Rectal smooth muscle tissue (tissue), 1 donor: ENCODE measurements around the gene SLC41A2.
"Not testable (repeated sequence)": the region's sequence is repeated elsewhere in the genome, so short reads cannot be mapped to it uniquely, and the experiment has no call there.

Experiments
- H3K27ac ChIP-seq: one replicate; pipeline ENCODE4 v1.7.0; 2013; ENCODE audit warnings: low read depth, low read length, inconsistent platforms
- H3K27me3 ChIP-seq: one replicate; pipeline ENCODE4 v1.7.0; 2013; ENCODE audit warnings: low read length; ENCODE audit not compliant: control insufficient read depth, insufficient read depth
- H3K36me3 ChIP-seq: one replicate; pipeline ENCODE4 v1.7.0; 2013; ENCODE audit warnings: low read length; ENCODE audit not compliant: control insufficient read depth, insufficient read depth
- H3K4me1 ChIP-seq: one replicate; pipeline ENCODE4 v1.7.0; 2013; ENCODE audit warnings: low read length; ENCODE audit not compliant: control insufficient read depth, insufficient read depth
- H3K4me3 ChIP-seq: one replicate; pipeline ENCODE4 v1.7.0; 2013; ENCODE audit warnings: low read length
- H3K9ac ChIP-seq: one replicate; pipeline ENCODE4 v1.7.0; 2013; ENCODE audit warnings: low read length

Gene SLC41A2

DNA sequence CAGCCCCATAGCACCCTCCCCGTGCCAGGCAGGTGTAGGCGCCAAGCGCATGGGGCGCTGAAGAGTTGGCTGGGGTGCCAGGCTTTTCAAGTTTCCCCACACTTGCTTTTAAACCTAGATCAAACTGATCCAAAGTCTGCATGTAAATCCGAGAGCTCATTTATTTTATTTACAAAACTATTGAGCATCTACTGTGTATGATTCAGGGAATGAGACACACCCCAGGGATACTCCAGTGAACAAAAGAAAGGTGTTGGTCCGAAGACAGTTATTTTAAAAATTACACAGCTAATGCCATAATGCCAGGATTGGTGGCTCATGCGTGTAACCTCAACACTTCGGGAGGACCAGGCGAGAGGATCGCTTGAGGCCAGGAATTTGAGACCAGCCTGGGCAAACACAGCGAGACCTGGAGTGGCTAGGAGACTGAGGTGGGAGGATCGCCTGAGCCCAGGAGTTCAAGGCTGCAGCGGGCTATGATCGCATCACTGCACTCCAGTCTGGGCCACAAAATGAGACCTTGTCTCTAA, 780 bp upstream of the SLC41A2 start:
- no peaks in the 10 kb centered on the region for H3K27me3 ChIP-seq
- peak overlapping the region; percentile 91 for H3K4me3 ChIP-seq
- H3K27ac ChIP-seq, result peak overlapping the region; percentile 66
- no peaks in the 10 kb centered on the region for H3K4me1 ChIP-seq
- peak overlapping the region; percentile 70 for H3K9ac ChIP-seq
- no peaks in the 10 kb centered on the region for H3K36me3 ChIP-seq

DNA sequence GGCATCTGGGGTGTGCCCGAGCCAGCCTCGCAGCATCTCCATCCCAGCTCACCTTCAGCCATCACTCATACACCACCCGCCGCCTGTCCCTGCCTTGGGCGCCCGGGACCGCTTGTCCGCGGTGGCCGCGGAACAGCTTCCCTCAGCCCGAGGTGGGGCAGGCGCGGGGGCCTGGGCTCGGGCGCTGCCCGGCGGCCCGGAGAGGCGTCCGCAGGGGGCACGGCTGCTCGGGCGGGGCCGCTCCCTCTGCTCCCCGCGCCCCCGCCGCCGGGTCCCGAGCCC, 430 bp downstream of the SLC41A2 start:
- Histone ChIP-seq H3K27me3 (no peaks in the 10 kb centered on the region), H3K4me1 (no peaks in the 10 kb centered on the region), H3K9ac (peak overlapping the region; percentile 75), H3K27ac (peak overlapping the region; percentile 75), H3K4me3 (peak overlapping the region; percentile 90), H3K36me3 (no peaks in the 10 kb centered on the region)

DNA sequence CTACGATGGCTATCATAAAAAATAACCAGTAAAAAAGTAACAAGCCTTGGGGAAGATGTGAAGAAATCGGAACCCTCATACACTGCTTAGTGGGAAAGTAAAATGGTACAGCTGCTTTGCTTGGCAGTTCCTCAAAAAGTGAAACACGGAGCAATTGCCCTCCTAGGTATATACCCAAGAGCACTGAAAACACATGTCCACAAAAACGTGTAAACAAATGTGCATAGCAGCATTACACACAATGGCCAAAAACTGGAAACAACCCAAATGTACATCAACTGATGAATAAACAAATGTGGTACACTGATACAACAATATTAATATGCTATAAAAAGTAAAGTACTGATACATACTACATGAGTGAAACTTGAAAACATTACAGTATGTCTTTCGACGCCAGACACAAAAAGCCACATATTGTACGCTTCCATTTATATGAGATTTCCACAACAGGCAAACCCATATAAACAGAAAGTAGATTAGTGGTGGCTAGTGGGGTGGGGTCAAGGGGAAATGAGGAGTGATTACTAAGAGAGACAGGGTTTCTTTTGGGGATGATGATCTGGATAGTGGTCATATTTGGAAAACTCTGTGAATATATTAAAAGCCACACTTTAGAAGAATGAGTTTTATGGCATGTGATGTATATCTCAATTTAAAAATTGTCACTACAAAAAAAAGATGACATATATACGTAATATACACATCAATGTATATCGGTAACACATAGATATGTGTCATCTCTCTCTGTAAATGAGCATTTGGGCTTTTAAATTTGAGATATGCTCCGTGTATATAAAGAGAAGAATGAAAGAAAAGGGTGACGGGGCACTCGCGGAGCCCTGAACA, 996 bp downstream of the SLC41A2 start:
- Histone ChIP-seq H3K4me1 (no peaks in the 10 kb centered on the region), H3K36me3 (no peaks in the 10 kb centered on the region), H3K27me3 (no peaks in the 10 kb centered on the region), H3K27ac (no peak overlapping the region), H3K9ac (no peak overlapping the region), H3K4me3 (peak overlapping the region; percentile 90)

DNA sequence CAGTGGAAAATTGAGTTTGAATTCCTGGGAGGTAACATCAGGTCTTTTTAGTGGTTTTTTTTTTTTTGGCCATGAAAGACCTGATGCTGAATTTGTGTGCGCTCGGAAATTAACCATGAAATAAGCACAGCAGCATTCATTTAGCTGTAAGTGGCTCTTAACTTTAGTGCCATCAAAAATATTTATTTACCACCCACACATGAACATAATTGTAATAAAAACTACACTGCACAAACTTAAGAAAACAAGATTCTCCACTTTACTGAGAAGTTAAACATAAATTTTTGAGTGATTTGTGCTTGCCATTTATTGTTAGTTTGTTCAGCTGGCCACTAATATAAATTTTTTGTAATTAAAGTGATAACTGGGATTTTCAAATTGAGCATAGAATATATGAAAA, 2.4 kb downstream of the SLC41A2 start:
- no peak overlapping the region for H3K27ac ChIP-seq
- no peaks in the 10 kb centered on the region for H3K27me3 ChIP-seq
- no peak overlapping the region for H3K9ac ChIP-seq
- no peaks in the 10 kb centered on the region for H3K36me3 ChIP-seq
- H3K4me3 ChIP-seq, result no peak overlapping the region
- no peaks in the 10 kb centered on the region for H3K4me1 ChIP-seq

DNA sequence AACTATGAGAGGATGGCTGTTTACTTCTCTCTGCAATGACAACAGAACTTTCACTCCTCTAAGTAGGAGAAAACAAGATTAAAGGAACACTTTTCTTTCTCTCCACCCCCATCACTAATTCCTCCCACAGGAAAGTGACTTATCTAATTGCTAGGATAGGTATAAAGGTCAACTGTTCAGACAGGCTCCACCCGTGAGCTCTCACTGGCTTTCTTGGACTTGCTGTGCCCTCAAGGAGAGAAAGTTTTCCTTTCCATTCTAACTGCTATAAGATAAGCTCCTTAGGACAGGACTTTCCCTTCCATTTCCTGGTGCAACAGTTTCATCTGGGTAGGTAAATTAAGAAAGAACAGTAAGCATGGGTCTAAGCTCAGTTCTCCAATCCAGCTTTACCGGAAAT, 4.8 kb downstream of the SLC41A2 start:
- Histone ChIP-seq H3K36me3 (no peaks in the 10 kb centered on the region), H3K9ac (no peak overlapping the region), H3K4me1 (no peaks in the 10 kb centered on the region), H3K4me3 (no peak overlapping the region), H3K27me3 (no peaks in the 10 kb centered on the region), H3K27ac (no peak overlapping the region)

DNA sequence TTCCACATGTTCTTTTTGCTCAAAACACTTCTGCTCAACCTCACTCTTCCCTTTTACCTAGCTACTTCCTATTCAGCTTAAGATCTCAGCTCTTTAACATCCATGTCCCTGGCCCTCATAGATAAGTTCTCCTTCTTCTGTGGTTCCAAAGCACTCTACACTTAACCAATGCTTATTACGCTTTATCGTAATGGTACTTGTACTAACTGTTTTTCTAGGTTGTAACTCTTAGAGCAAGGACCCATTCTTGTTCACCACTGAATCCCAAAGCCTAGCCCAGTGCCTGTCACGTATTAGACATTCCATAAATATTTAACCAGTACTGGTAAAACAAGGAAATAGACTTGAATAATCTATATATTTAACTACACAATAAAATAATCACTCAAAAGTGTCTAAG, 5.3 kb downstream of the SLC41A2 start:
- H3K4me1 ChIP-seq, result no peaks in the 10 kb centered on the region

DNA sequence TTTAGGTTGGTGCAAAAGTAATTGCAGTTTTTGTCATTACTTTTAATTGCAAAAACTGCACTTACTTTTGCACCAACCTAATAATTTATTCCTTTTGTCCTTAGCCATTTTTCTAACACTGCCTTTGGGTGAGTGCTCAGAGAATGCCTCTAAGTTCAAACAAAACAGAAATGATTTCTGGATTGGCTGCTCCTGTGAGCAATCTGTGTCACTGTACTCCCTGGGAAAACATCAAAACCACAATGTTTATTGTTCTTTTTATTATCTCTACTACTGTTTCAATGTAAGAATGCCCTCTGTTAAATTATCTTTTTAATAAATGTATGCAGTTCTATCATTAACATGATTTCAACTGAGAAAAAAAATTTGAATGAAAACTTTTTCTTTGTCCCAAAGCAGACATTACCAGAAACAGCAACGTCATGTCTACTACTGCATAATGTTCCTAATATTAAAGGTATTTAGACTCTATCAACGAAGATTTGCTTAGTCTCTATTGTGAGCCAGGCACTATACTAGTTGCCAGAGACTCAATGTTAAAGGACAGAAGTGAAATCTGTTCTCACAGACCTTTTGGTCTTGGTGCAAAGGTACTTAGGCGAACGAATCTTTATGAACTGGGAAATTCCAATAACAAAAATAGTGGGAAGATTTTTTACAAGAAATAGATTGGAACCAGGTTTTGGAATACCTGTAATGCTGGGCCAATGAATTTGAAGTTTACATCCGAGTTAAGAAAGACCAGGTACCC, 6.2 kb downstream of the SLC41A2 start:
- Histone ChIP-seq H3K36me3 (no peaks in the 10 kb centered on the region), H3K9ac (no peak overlapping the region), H3K27ac (no peak overlapping the region), H3K27me3 (no peaks in the 10 kb centered on the region), H3K4me1 (no peaks in the 10 kb centered on the region), H3K4me3 (no peak overlapping the region)

More for the DNA sequence above, 5.3 kb downstream of the SLC41A2 start:
- Histone ChIP-seq H3K4me3 (no peak overlapping the region), H3K9ac (no peak overlapping the region), H3K27ac (no peak overlapping the region), H3K36me3 (no peaks in the 10 kb centered on the region), H3K27me3 (no peaks in the 10 kb centered on the region)

DNA sequence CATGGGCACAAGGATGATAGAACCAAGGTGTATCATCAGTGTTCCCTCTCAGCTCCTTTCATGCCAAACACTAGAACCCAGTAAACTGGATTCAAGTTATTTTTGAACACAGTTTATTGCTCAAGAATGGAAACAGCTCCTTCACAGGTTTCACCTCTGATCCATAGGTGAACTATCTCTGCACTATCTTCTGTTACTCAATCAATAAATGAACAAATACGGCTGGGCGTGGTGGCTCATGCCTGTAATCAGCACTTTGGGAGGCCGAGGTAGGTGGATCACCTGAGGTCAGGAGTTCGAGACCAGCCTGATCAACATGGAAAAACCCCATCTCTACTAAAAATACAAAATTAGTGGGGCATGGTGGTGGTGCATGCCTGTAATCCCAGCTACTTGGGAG, 9.4 kb downstream of the SLC41A2 start:
- H3K4me3 ChIP-seq, H3K36me3 ChIP-seq, H3K4me1 ChIP-seq, H3K27ac ChIP-seq, H3K9ac ChIP-seq, H3K27me3 ChIP-seq: not testable (repeated sequence)

DNA sequence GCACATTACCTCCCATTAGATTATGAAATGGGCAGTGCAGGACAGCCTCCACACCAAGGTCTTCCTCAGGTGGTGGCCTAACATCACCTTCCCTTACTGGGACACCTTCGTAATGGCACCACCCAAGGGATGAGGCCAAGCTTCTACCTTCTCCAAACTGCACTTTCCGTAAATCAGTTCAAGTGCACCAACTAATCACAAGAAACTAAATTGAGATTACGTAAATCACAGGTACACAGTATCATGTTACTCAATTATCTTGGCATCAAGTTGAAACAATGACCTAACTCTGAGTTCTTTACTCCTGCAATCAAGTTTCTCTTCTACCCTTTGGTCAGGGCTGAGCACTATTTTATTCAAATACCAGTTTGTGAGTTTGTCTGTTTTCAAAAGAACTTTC, 13.8 kb downstream of the SLC41A2 start:
- Histone ChIP-seq H3K27me3 (no peaks in the 10 kb centered on the region), H3K4me1 (no peaks in the 10 kb centered on the region), H3K36me3 (no peaks in the 10 kb centered on the region), H3K9ac (no peak overlapping the region), H3K27ac (no peak overlapping the region), H3K4me3 (no peak overlapping the region)

DNA sequence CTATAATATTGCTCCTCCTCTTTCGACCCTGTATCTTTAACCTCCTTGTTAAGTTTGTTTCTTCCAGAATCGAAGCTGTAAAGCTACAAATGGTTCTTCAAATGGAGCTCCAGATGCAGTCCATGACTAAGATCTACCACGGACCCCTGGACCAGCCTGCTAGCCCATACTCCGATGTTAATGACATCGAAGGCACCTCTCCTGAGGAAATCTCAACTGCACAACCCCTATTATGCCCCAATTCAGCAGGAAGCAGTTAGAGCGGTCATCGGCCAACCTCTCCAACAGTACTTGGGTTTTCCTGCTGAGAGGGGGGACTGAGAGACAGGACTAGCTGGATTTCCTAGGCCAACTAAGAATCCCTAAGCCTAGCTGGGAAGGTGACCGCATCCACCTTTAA, 14.7 kb downstream of the SLC41A2 start:
- H3K4me1 ChIP-seq, H3K27me3 ChIP-seq, H3K36me3 ChIP-seq, H3K27ac ChIP-seq, H3K9ac ChIP-seq, H3K4me3 ChIP-seq: not testable (repeated sequence)

DNA sequence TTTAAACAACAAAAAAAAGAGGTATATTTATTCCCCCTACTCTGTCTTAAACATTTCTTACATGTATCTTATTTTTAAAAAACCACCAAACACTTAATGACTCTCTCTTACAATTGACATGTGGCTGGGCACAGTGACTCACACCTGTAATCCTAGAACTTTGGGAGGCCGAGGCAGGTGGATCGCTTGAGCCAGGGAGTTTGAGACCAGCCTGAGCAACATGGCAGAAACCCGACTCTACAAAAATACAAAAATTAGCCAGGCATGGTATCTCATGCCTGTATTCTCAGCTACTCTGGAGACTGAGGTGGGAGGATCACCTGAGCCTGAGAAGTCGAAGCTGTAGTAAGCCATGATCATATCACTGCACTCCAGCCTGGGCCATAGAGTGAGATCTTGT, 16.0 kb downstream of the SLC41A2 start:
- Histone ChIP-seq H3K27ac (no peak overlapping the region), H3K9ac (no peak overlapping the region), H3K36me3 (no peaks in the 10 kb centered on the region), H3K4me3 (no peak overlapping the region), H3K4me1 (no peaks in the 10 kb centered on the region), H3K27me3 (no peaks in the 10 kb centered on the region)

DNA sequence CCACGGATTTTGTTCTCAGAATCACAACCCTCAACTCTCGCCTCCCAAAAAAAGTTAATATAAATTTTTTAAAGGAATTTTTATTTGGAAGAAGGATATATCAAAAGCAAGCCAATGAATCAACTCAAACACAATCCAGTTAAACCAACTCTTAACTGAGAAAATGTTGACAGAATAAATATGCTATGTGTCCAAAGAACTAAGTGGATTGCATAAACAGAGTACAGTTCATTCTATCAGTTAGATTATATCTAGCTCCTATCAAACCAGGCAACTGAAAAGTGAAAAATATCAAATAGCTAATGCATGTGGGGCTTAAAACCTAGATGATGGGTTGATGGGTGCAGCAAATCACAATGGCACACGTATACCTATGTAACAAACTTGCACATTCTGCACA, 16.6 kb downstream of the SLC41A2 start:
- no peaks in the 10 kb centered on the region for H3K4me1 ChIP-seq
- H3K27ac ChIP-seq, result no peak overlapping the region
- no peaks in the 10 kb centered on the region for H3K27me3 ChIP-seq
- no peaks in the 10 kb centered on the region for H3K36me3 ChIP-seq
- no peak overlapping the region for H3K4me3 ChIP-seq
- H3K9ac ChIP-seq, result no peak overlapping the region

DNA sequence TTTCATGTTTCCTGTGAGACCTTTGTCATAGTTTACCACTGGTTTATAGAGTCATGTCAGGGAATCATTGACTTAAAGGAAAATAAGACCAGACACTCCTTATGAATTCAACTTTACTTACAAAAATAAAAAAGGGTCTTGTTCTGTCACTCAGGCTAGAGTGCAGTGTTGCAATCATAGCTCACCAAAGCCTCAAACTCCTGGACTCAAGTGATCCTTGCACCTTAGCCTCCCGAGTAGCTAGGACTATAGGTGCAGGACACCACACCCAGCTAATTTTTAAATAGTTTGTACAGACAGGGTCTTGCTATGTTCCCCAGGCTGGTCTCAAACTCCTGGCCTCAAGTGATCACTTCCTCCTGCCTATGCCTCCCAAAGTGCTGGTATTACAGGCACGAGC, 19.0 kb downstream of the SLC41A2 start:
- Histone ChIP-seq H3K27ac (no peak overlapping the region), H3K4me3 (no peak overlapping the region), H3K4me1 (no peaks in the 10 kb centered on the region), H3K27me3 (no peaks in the 10 kb centered on the region), H3K9ac (no peak overlapping the region), H3K36me3 (no peaks in the 10 kb centered on the region)
